HG03066 (cell line): ENCODE results near the gene NOS1AP.
"Not testable (repeated sequence)": the region's sequence is repeated elsewhere in the genome, so short reads cannot be mapped to it uniquely, and the experiment has no call there.

ENCODE experiments used
- ATAC-seq: cut with Tn5 transposase; IDR thresholded peaks from one replicate; pipeline ENCODE4 v1.9.1; 2021; ENCODE audit warnings: low read depth; ENCODE audit not compliant: unreplicated experiment

Gene NOS1AP

DNA sequence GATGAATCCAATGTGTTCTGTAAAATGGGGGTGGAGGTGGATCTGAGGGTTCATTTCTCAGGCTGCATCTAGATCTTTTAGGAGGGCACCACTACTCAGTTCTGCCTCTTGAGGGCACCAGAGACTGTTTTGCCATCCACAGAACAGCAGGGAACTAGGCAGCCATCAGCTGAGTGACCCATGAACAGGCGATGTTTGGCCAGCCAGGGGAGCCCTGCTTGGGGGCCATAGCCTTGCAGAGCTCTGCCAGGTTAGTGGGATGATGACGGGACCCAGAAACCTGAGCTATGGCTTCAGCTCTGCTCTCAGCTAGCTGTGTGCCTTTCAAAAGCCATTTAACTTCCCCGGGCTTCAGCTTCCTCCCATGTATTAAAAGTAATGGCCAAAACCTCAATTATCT, 13.4 kb upstream of the NOS1AP start:
- ATAC-seq, result no peak

DNA sequence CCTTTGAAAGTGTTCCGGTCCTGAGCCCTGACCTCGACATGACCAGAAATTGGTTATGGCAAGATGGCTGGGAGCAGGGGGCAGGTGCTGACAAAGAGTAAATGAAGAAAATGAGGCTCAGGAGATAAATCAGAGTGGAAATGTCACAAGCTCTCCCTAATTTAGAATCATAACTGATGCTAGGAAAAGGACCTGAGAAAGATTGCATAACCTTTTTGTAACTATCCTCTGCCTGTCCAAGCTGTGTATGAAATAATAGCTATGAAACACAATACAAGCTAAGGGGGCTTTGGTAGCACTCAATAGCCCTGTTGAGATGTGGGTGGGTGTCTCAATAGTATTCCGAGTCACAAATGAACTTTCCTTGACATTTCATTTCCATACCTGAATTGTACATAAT, 12.9 kb upstream of the NOS1AP start:
- no peak for ATAC-seq

GRCh38 chr1:162059721-162060120, 9.8 kb upstream of the NOS1AP start:
- ATAC-seq, result no peak

GRCh38 chr1:162060314-162060713, 9.2 kb upstream of the NOS1AP start:
- no peak for ATAC-seq

DNA sequence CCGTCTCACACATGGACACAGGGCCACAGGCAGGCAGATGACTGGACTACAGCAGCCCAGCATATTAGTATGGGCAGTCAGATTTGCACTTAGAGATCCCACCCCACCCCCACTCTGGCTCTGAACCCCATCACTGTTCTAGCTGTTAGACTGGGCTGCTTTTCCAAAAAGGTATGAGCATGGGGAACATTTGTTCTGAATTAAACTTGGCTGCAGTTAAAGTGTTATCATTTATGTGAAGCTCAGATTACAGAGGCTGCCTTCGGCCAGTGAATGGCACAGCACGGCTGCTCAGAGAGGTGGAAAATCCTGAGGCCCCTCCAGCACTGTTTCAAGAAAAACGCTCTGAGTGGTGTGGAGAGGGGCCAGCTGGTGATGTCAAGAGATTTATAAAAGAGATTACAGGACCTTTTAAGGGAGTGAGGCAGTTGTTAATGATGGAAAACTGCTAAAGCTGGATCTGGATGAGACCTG, 6.9 kb upstream of the NOS1AP start:
- no peak for ATAC-seq

GRCh38 chr1:162065016-162065415, 4.5 kb upstream of the NOS1AP start:
- no peak for ATAC-seq

DNA sequence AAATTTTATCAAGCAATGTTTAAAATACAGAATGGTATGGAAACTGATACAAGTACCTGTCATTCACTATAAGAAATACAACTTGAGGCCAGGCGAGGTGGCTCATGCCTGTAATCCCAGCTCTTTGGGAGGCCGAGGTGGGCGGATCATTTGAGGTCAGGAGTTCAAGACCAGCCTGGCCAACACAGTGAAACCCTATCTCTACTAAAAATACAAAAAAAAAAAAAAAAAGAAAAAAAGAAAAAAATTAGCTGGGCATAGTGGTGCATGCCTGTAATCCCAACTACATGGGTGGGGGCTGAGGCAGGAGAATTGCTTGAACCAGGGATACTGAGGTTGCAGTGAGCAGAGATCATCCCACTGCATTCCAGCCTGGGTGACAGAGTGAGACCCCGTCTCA, 2.7 kb upstream of the NOS1AP start:
- ATAC-seq, result not testable (repeated sequence)

DNA sequence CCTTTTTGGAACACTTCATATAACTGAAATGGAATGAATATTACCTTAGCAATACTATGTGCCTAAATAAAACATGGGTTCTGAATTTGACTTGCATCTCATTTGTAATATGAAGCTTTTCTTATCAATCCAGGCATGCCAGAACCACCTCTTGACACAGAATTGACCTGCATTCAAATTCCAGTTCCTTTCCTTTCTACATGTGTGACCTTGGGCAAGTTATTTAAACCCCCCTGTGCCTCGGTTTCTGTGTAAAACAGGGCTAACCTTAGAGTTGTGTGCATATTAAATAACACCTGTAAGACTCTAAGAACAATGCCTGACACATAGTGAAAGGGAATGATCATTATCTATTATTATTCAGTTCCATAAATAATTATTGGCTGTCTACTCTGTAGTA, 2.0 kb upstream of the NOS1AP start:
- no peak for ATAC-seq

DNA sequence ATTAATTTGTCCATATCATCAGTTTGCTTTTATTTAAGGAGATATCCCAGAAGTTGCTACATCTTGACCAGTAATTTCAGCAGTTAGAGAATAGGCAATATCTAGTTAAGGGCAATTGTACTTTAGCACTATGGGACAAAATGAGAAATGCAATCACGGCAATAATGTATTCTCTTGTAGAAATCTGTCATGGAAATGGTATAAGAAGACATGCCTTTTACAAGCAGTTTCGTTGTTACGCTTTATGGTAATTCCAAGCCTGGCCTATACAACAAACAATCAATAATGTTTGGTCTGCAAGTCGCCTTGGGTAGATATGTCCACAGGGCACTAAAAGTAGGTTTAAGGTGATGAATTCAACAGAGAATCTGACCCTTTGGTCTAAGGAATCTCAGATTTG, 1.2 kb upstream of the NOS1AP start:
- no peak for ATAC-seq

DNA sequence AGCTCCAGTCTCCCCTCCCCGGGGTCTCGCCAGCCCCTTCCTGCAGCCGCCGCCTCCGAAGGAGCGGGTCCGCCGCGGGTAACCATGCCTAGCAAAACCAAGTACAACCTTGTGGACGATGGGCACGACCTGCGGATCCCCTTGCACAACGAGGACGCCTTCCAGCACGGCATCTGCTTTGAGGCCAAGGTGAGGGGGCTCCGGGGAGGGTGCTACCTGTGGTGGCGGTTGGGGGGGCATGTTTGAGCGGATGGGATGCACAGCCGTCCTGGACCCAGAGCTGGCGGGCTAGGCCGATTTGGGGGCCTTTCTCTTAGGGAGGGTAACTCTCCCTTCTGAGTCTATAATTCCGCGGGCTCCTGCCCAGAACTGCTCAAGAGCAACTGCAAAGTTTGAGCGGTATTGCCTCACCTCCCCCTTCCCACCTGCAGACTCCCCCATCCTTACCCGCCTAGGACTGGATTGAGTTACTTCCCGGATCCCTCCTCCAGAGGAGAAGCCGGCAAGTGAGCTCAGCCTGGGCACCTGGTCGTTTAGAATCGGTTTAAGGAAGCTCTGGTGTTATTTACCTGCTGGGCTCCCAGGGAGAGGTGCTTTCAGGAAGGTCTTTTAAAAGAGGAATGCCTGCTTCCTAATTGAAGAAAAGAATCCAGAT, 730 bp downstream of the NOS1AP start:
- no peak for ATAC-seq

DNA sequence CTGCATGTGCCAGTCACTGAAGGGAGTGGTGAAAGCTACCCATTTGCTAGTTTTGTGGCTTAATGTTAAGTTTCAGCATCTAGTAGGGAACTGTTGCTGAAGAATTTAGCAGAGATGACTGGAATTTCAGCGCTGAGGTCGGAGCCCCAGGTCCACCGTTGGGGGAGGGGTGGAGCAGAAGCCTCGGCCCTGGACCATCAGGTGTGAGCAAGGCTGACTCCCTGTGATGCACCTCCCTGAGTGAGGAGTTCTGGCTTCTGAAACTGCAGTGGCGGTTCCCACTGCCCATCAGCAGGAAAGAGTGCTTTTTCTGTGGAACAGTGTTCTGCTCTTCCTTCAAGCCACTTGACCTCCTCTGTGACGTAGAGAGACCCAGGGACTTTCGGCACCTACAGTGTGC, 1.3 kb downstream of the NOS1AP start:
- ATAC-seq, result no peak

- ATAC-seq, result no peak
These were observed 3.2 kb downstream of the NOS1AP start for GRCh38 chr1:162072740-162073139.

- ATAC-seq, result no peak
These were observed 5.0 kb downstream of the NOS1AP start for GRCh38 chr1:162074276-162075005.

- ATAC-seq, result no peak
These were observed 6.4 kb downstream of the NOS1AP start for GRCh38 chr1:162075862-162076261.

GRCh38 chr1:162077648-162078299, 8.3 kb downstream of the NOS1AP start:
- no peak for ATAC-seq

GRCh38 chr1:162079030-162079429, 9.5 kb downstream of the NOS1AP start:
- no peak for ATAC-seq

DNA sequence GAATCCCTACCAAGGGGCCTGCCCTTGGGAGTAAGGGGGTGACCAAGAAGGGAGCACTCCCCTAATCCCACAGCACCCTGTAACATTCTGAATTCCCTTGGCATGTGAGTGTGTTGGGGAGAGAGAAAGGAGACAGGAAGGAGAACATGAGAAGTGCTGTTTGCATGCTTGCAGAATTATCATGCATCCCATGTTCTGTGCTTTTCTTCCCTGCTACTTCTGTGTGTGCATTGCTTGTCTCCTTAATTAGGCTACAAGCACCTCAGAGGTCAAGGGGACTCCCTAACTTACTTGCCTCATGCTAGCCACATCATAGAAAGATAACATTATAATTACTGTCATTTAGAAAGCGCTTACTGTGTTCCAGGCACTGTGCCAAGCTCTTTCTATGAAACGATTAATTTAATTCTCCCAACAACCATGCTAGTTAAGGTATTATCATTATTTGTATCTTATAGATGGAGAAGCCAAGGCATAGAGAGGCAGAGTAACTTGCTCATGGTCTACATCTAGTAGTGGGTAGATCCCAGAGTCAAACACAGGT, 11.1 kb downstream of the NOS1AP start:
- ATAC-seq, result no peak

DNA sequence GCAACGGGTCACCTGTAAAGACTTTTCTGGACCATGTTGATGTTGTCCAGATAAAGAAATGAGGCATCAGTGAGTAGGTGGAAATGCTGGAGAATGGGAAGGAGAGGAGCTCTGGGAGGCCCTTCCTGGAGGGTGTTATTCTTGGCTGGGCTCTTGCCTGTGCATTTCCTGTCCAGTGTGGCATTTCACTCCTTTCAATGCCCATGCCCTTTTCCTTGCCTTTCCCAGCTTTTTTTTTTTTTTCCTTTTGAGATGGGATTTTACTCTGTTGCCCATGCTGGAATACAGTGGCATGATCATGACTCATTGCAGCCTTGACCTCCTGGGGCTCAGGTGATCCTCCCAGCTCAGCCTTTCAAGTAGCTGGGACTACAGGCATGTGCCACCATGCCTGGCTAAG, 11.8 kb downstream of the NOS1AP start:
- ATAC-seq, result no peak

DNA sequence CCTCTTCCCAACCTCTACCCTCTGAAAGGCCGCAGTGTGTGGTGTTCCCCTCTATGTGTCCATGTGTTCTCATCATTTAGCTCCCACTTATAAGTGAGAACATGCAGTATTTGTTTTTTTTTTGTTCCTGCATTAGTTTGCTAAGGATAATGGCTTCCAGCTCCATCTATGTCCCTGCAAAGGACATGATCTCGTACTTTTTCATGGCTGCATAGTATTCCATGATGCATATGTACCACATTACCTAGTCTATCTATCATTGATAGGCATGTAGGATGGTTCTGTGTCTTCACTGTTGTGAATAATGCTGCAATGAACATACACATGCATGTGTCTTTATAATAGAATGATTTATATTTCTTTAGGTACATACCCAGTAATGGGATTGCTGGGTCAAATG, 12.6 kb downstream of the NOS1AP start:
- ATAC-seq, result not testable (repeated sequence)

- ATAC-seq, result no peak
These were observed 13.8 kb downstream of the NOS1AP start for GRCh38 chr1:162083273-162083672.

DNA sequence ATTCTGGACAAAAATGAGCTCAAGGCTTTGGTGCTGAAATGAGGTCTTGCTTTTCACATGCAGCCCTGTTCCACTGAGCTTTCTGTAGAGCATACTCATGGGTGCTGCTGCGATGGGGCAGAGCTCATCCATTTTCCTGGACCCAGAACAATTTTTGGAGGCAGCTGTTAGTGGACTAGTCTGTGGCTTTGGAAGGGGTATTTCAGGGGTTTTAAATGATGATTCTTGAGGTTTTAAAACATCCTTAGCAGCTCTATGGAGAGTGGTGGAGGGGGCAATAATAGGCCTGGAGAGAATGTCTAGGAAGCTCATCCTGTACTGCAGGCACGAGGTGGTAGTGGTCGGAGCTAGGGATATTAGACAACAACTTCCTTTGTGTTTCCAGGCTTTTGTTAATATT, 16.5 kb downstream of the NOS1AP start:
- no peak for ATAC-seq
